WTC11 (cell line): ENCODE measurements around the gene CGB3. TPM values are rescaled to one million over a fixed set of nuclear protein-coding genes. Genes with fewer than 3 reads are reported as not detected.

ENCODE experiments used
- ATAC-seq: fragments of 200-7000 bp; cut with Tn5 transposase; 2 replicates; pipeline ENCODE4 v1.10.0; 2021; ENCODE audit warnings: mild to moderate bottlenecking, moderate library complexity
- CTCF ChIA-PET: fragments of 300-600 bp; sonication (Branson Sonifier 250); formaldehyde crosslinking; loops from one replicate; lab custom pipeline; 2021; ENCODE audit warnings: antibody characterized with exemption; lab: Charles Lee
- POLR2A ChIA-PET: fragments of 350-600 bp; sonication (Branson Sonifier 250); formaldehyde crosslinking; loops from one replicate; lab custom pipeline; 2021; ENCODE audit warnings: antibody characterized with exemption; lab: Charles Lee
- DNase-seq: peaks from one replicate; pipeline ENCODE4 v3.0.0; 2021; ENCODE audit warnings: low spot score
- H3K27ac Mint-ChIP-seq: 2 replicates; pipeline ENCODE4 v1.8.0; 2021; ENCODE audit warnings: mixed read lengths
- H3K27me3 Mint-ChIP-seq: 2 replicates; pipeline ENCODE4 v1.8.0; 2021; ENCODE audit warnings: low read depth, mild to moderate bottlenecking, moderate library complexity, mixed read lengths
- H3K36me3 Mint-ChIP-seq: 2 replicates; pipeline ENCODE4 v1.8.0; 2021; ENCODE audit warnings: mixed read lengths
- H3K4me1 Mint-ChIP-seq: 2 replicates; pipeline ENCODE4 v1.8.0; 2022; ENCODE audit warnings: mixed read lengths
- H3K4me3 Mint-ChIP-seq: 2 replicates; pipeline ENCODE4 v1.8.0; 2021; ENCODE audit warnings: mild to moderate bottlenecking, moderate library complexity, mixed read lengths
- H3K9me3 Mint-ChIP-seq: 2 replicates; pipeline ENCODE4 v1.8.0; 2021; ENCODE audit warnings: mixed read lengths
- CBFB ChIP-seq: sonication (generic); formaldehyde crosslinking; IDR thresholded peaks from 2 replicates; pipeline ENCODE4 v1.8.1; 2022; ENCODE audit warnings: mild to moderate bottlenecking, low read depth, missing genetic modification reagents
- E2F1 ChIP-seq: sonication (generic); formaldehyde crosslinking; IDR thresholded peaks from 2 replicates; pipeline ENCODE4 v1.8.0; 2022; ENCODE audit warnings: mild to moderate bottlenecking, missing genetic modification reagents
- E2F5 ChIP-seq: sonication (generic); formaldehyde crosslinking; IDR thresholded peaks from 2 replicates; pipeline ENCODE4 v1.8.1; 2022; ENCODE audit warnings: mild to moderate bottlenecking, moderate library complexity, missing genetic modification reagents
- ELF4 ChIP-seq: sonication (generic); formaldehyde crosslinking; IDR thresholded peaks from 2 replicates; pipeline ENCODE4 v1.8.1; 2022; ENCODE audit warnings: low read depth, mild to moderate bottlenecking, moderate library complexity, missing genetic modification reagents
- EMX1 ChIP-seq: fragments of 250-450 bp; sonication (Bioruptor Pico); IDR thresholded peaks from 2 replicates; pipeline ENCODE4 v1.8.0; 2021; ENCODE audit warnings: mild to moderate bottlenecking
- FOXJ3 ChIP-seq: sonication (generic); formaldehyde crosslinking; IDR thresholded peaks from 2 replicates; pipeline ENCODE4 v1.9.0; 2021; ENCODE audit warnings: missing genetic modification reagents, mild to moderate bottlenecking, borderline replicate concordance
- IRF2 ChIP-seq: sonication (generic); formaldehyde crosslinking; IDR thresholded peaks from 2 replicates; pipeline ENCODE4 v1.8.0; 2022; ENCODE audit warnings: low read depth, missing genetic modification reagents, borderline replicate concordance
- MAX ChIP-seq: sonication (generic); formaldehyde crosslinking; IDR thresholded peaks from 2 replicates; pipeline ENCODE4 v1.8.0; 2022; ENCODE audit warnings: mild to moderate bottlenecking, missing genetic modification reagents
- MXD4 ChIP-seq: fragments of 250-450 bp; sonication (Bioruptor Pico); IDR thresholded peaks from 2 replicates; pipeline ENCODE4 v1.8.0; 2021; ENCODE audit warnings: mild to moderate bottlenecking, moderate library complexity, borderline replicate concordance
- MYBL2 ChIP-seq: sonication (generic); formaldehyde crosslinking; IDR thresholded peaks from 2 replicates; pipeline ENCODE4 v1.8.1; 2023; ENCODE audit warnings: mild to moderate bottlenecking, moderate library complexity, missing genetic modification reagents
- OVOL2 ChIP-seq: fragments of 250-450 bp; sonication (Bioruptor Pico); IDR thresholded peaks from 2 replicates; pipeline ENCODE4 v1.9.0; 2021; ENCODE audit warnings: mild to moderate bottlenecking, borderline replicate concordance
- RELA ChIP-seq: sonication (generic); formaldehyde crosslinking; IDR thresholded peaks from 2 replicates; pipeline ENCODE4 v1.8.1; 2022; ENCODE audit warnings: missing genetic modification reagents, mild to moderate bottlenecking, borderline replicate concordance
- TEAD4 ChIP-seq: sonication (generic); formaldehyde crosslinking; IDR thresholded peaks from 2 replicates; pipeline ENCODE4 v1.8.0; 2022; ENCODE audit warnings: mild to moderate bottlenecking, missing genetic modification reagents
- USF1 ChIP-seq: sonication (generic); formaldehyde crosslinking; IDR thresholded peaks from 2 replicates; pipeline ENCODE4 v1.8.0; 2022; ENCODE audit warnings: mild to moderate bottlenecking, missing genetic modification reagents
- ZNF121 ChIP-seq: sonication (generic); formaldehyde crosslinking; IDR thresholded peaks from 2 replicates; pipeline ENCODE4 v1.8.0; 2023; ENCODE audit warnings: missing genetic modification reagents
- ZNF232 ChIP-seq: sonication (generic); formaldehyde crosslinking; IDR thresholded peaks from 2 replicates; pipeline ENCODE4 v1.8.0; 2022; ENCODE audit warnings: mild to moderate bottlenecking, missing genetic modification reagents
- ZNF671 ChIP-seq: fragments of 250-450 bp; sonication (Bioruptor Pico); IDR thresholded peaks from 2 replicates; pipeline ENCODE4 v1.8.0; 2021; ENCODE audit warnings: mild to moderate bottlenecking
- microRNA-seq: library from miRNA; unstranded; fragments of <30 nt; microRNA quantifications from one replicate; pipeline ENCODE4 v1.2.0, GENCODE V29; 2022; ENCODE audit warnings: borderline number of aligned reads
- total RNA-seq: library from RNA; stranded (reverse); gene quantifications from 3 replicates; pipeline ENCODE4 v1.2.3, GENCODE V29; 2021
- TF ChIP-seq, protein P1 (sequence below): sonication (generic); formaldehyde crosslinking; IDR thresholded peaks from 2 replicates; pipeline ENCODE4 v1.8.0; 2023; ENCODE audit warnings: missing genetic modification reagents
- TF ChIP-seq, protein P2 (sequence below): sonication (generic); formaldehyde crosslinking; IDR thresholded peaks from 2 replicates; pipeline ENCODE4 v1.8.1; 2023; ENCODE audit warnings: mild to moderate bottlenecking, missing genetic modification reagents, moderate library complexity

Gene CGB3
- total RNA-seq, 1 experiment from 2014 or later: not detected

DNA sequence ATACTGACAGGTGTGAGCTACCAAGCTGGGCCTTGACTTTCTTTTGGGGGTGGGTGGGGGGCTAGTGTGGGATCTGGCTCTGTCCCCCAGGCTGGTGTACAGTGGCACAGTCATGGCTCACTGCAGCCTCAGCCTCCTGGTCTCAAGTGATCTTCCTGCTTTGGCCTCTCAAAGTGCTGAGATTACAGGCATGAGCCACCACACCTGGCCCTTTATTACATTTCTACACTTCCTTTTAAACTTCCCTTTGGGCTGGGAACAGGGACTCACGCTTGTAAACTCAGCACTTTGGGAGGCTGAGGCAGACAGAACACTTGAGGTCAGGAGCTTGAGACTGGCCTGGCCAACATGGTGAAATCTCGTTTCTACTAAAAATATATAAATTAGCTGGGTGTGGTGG is 47.1 kb downstream of the CGB3 start (continued):
- TF ChIP-seq, protein P1, sequence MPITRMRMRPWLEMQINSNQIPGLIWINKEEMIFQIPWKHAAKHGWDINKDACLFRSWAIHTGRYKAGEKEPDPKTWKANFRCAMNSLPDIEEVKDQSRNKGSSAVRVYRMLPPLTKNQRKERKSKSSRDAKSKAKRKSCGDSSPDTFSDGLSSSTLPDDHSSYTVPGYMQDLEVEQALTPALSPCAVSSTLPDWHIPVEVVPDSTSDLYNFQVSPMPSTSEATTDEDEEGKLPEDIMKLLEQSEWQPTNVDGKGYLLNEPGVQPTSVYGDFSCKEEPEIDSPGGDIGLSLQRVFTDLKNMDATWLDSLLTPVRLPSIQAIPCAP (CRISPR knock-in tag): no peak
- TF ChIP-seq IRF2 (no peak), EMX1 (no peak), E2F5 (CRISPR knock-in tag) (no peak), OVOL2 (no peak)
- TF ChIP-seq, all 79 proteins: peak for 0

GRCh38 chr19:48975947-48976847 is 47.9 kb downstream of the CGB3 start:
- Mint-ChIP-seq H3K4me1 (no peaks in the 10 kb centered on the region), H3K36me3 (peaks cover 35% of the 10 kb centered on the region), H3K27ac (peak overlapping the region; percentile 48; the same call in 1 of the 2 replicates), H3K9me3 (no peaks in the 10 kb centered on the region), H3K27me3 (no peaks in the 10 kb centered on the region), H3K4me3 (no peak overlapping the region)
- TF ChIP-seq MXD4 (CRISPR knock-in tag) (no peak), MYBL2 (no peak), ZNF671 (CRISPR knock-in tag) (no peak), ZNF121 (CRISPR knock-in tag) (no peak), ELF4 (CRISPR knock-in tag) (no peak), TEAD4 (CRISPR knock-in tag) (no peak), MAX (no peak), FOXJ3 (CRISPR knock-in tag) (no peak), E2F1 (CRISPR knock-in tag) (no peak), CBFB (CRISPR knock-in tag) (no peak), USF1 (CRISPR knock-in tag) (no peak), ZNF232 (CRISPR knock-in tag) (no peak), RELA (CRISPR knock-in tag) (no peak), E2F5 (CRISPR knock-in tag) (no peak)
- TF ChIP-seq, protein P2, sequence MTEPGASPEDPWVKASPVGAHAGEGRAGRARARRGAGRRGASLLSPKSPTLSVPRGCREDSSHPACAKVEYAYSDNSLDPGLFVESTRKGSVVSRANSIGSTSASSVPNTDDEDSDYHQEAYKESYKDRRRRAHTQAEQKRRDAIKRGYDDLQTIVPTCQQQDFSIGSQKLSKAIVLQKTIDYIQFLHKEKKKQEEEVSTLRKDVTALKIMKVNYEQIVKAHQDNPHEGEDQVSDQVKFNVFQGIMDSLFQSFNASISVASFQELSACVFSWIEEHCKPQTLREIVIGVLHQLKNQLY (CRISPR knock-in tag): no peak
- ATAC-seq (peak; percentile 90), DNase-seq (peak; percentile 72)
- POLR2A ChIA-PET: no interaction called here
- CTCF ChIA-PET: interaction anchor here (0.7 to 4.7 kb wide), 8 partner anchors 9 to 181 kb away, joined by 3 to 28 read pairs (median 4); partner anchors contain the start of genes GYS1 and RUVBL2

Small RNAs within 50 kb of the gene (microRNA-seq; reads per million reads assigned to microRNA genes)
- gene MIR6798: 1.0 reads per million

Other genes with a start within 250 kb of the CGB3 start
- 38.7 to 48.5 TPM (median 47.7 TPM) in 3 replicates for gene BCAT2, start 213.3 kb downstream of the CGB3 start, total RNA-seq
- gene HSD17B14, start 187.8 kb downstream of the CGB3 start, total RNA-seq: 11.4 to 18.2 TPM (median 17.0 TPM) in 3 replicates
- 14.8 to 17.7 TPM (median 16.8 TPM) in 3 replicates for gene PLEKHA4, start 155.7 kb downstream of the CGB3 start, total RNA-seq
- 17.0 to 19.5 TPM (median 17.9 TPM) in 3 replicates for gene PPP1R15A, start 151.9 kb downstream of the CGB3 start, total RNA-seq
- gene TULP2, start 125.6 kb downstream of the CGB3 start, total RNA-seq: 3.1 to 5.6 TPM (median 3.9 TPM) in 3 replicates
- gene NUCB1, start 124.0 kb downstream of the CGB3 start, total RNA-seq: 145 to 153 TPM (median 149 TPM) in 3 replicates
- 3.0 to 3.4 TPM (median 3.1 TPM) in 3 replicates for gene DHDH, start 90.6 kb downstream of the CGB3 start, total RNA-seq
- gene BAX, start 69.5 kb downstream of the CGB3 start, total RNA-seq: 346 to 387 TPM (median 351 TPM) in 3 replicates
- 1,061 to 1,225 TPM (median 1,202 TPM) in 3 replicates for gene FTL, start 59.0 kb downstream of the CGB3 start, total RNA-seq
- 45.9 to 52.0 TPM (median 46.1 TPM) in 3 replicates for gene GYS1, start 31.0 kb downstream of the CGB3 start, total RNA-seq
- 168 to 178 TPM (median 169 TPM) in 3 replicates for gene RUVBL2, start 30.4 kb downstream of the CGB3 start, total RNA-seq
- gene LHB, start 7.2 kb downstream of the CGB3 start, total RNA-seq: 1.3 TPM in 1 of 3 replicates, not detected in the others
- 1.1 to 1.2 TPM in 2 of 3 replicates, not detected in the other for gene CGB2, start 7.6 kb upstream of the CGB3 start, total RNA-seq
- gene CGB1, start 12.6 kb upstream of the CGB3 start, total RNA-seq: 0.87 TPM in 1 of 3 replicates, not detected in the others
- gene CGB5, start 19.5 kb upstream of the CGB3 start, total RNA-seq: 0.30 to 0.62 TPM (median 0.35 TPM) in 3 replicates
- 0.31 TPM in 1 of 3 replicates, not detected in the others for gene CGB8, start 24.8 kb upstream of the CGB3 start, total RNA-seq
- 1.6 to 2.9 TPM (median 2.7 TPM) in 3 replicates for gene CGB7, start 33.4 kb upstream of the CGB3 start, total RNA-seq
- gene NTF4, start 40.5 kb upstream of the CGB3 start, total RNA-seq: 3.9 to 7.7 TPM (median 5.0 TPM) in 3 replicates
- 0.09 TPM in 3 replicates for gene KCNA7, start 48.4 kb upstream of the CGB3 start, total RNA-seq
- gene SNRNP70, start 61.1 kb upstream of the CGB3 start, total RNA-seq: 253 to 267 TPM (median 266 TPM) in 3 replicates
- 5.1 to 5.7 TPM (median 5.1 TPM) in 3 replicates for gene LIN7B, start 90.0 kb upstream of the CGB3 start, total RNA-seq
- 3.1 to 3.4 TPM (median 3.2 TPM) in 3 replicates for gene C19orf73, start 94.8 kb upstream of the CGB3 start, total RNA-seq
- gene PPFIA3, start 95.2 kb upstream of the CGB3 start, total RNA-seq: 25.5 to 30.1 TPM (median 27.3 TPM) in 3 replicates
- 1.9 to 5.0 TPM (median 4.6 TPM) in 3 replicates for gene HRC, start 131.1 kb upstream of the CGB3 start, total RNA-seq
- gene TRPM4, start 133.5 kb upstream of the CGB3 start, total RNA-seq: 15.5 to 24.8 TPM (median 23.6 TPM) in 3 replicates